Nephron progenitor cell (in vitro differentiated cells): ENCODE measurements around the gene DAPK1.

Source experiments
- DNase-seq: peaks from one replicate; pipeline ENCODE4 v3.0.0; 2021
- H3K27ac Mint-ChIP-seq: 2 replicates; pipeline ENCODE4 v1.8.0; 2021; ENCODE audit warnings: mild to moderate bottlenecking, moderate library complexity, mixed read lengths
- H3K27me3 Mint-ChIP-seq: 2 replicates; pipeline ENCODE4 v1.8.0; 2021; ENCODE audit warnings: mild to moderate bottlenecking, low read depth, mixed read lengths; ENCODE audit not compliant: poor library complexity
- H3K36me3 Mint-ChIP-seq: 2 replicates; pipeline ENCODE4 v1.8.0; 2021; ENCODE audit warnings: low read depth, mixed read lengths
- H3K4me1 Mint-ChIP-seq: 2 replicates; pipeline ENCODE4 v1.8.0; 2021; ENCODE audit warnings: mixed read lengths
- H3K4me3 Mint-ChIP-seq: 2 replicates; pipeline ENCODE4 v1.8.0; 2021; ENCODE audit warnings: mild to moderate bottlenecking, moderate library complexity, mixed read lengths
- H3K9me3 Mint-ChIP-seq: 2 replicates; pipeline ENCODE4 v1.8.0; 2021; ENCODE audit warnings: mild to moderate bottlenecking, moderate library complexity, mixed read lengths
- CTCF ChIP-seq: fragments of 200-600 bp; sonication (generic); IDR thresholded peaks from 2 replicates; pipeline ENCODE4 v1.5.0; 2021; ENCODE audit warnings: antibody characterized with exemption

The DAPK1 gene

GRCh38 chr9:87601595-87601994 lies 103.9 kb downstream of the DAPK1 start:
- Mint-ChIP-seq H3K4me1 (peaks cover 78% of the 10 kb centered on the region), H3K36me3 (peaks cover 17% of the 10 kb centered on the region), H3K4me3 (no peak overlapping the region), H3K27ac (no peak overlapping the region), H3K9me3 (no peaks in the 10 kb centered on the region), H3K27me3 (no peaks in the 10 kb centered on the region)
- DNase-seq, result no peak
- no peak for TF ChIP-seq CTCF

GRCh38 chr9:87602933-87603643 lies 105.4 kb downstream of the DAPK1 start:
- no peak overlapping the region for H3K4me3 Mint-ChIP-seq
- peaks cover 32% of the 10 kb centered on the region for H3K36me3 Mint-ChIP-seq
- H3K27ac Mint-ChIP-seq, result peak overlapping the region; percentile 93
- no peak for DNase-seq
- no peak for TF ChIP-seq CTCF
- H3K4me1 Mint-ChIP-seq, result peaks cover 78% of the 10 kb centered on the region
- no peaks in the 10 kb centered on the region for H3K9me3 Mint-ChIP-seq
- H3K27me3 Mint-ChIP-seq, result no peaks in the 10 kb centered on the region

GRCh38 chr9:87603854-87604490 lies 106.3 kb downstream of the DAPK1 start:
- peak overlapping the region; percentile 90 for H3K27ac Mint-ChIP-seq
- H3K4me1 Mint-ChIP-seq, result peaks cover 72% of the 10 kb centered on the region
- H3K9me3 Mint-ChIP-seq, result no peaks in the 10 kb centered on the region

GRCh38 chr9:87604886-87605588 lies 107.4 kb downstream of the DAPK1 start:
- no peak for TF ChIP-seq CTCF
- Mint-ChIP-seq H3K27ac (peak overlapping the region; percentile 24), H3K4me1 (peaks cover 66% of the 10 kb centered on the region), H3K4me3 (no peak overlapping the region), H3K27me3 (no peaks in the 10 kb centered on the region), H3K9me3 (no peaks in the 10 kb centered on the region), H3K36me3 (peaks cover 38% of the 10 kb centered on the region)
- DNase-seq, result no peak

More at GRCh38 chr9:87603854-87604490, 106.3 kb downstream of the DAPK1 start:
- no peak for TF ChIP-seq CTCF
- DNase-seq, result no peak
- Mint-ChIP-seq H3K36me3 (peaks cover 38% of the 10 kb centered on the region), H3K27me3 (no peaks in the 10 kb centered on the region), H3K4me3 (no peak overlapping the region)

GRCh38 chr9:87605676-87606075 lies 108.0 kb downstream of the DAPK1 start:
- no peak overlapping the region for H3K4me3 Mint-ChIP-seq
- H3K36me3 Mint-ChIP-seq, result peaks cover 39% of the 10 kb centered on the region
- H3K9me3 Mint-ChIP-seq, result no peaks in the 10 kb centered on the region
- DNase-seq, result no peak
- H3K27ac Mint-ChIP-seq, result no peak overlapping the region
- no peaks in the 10 kb centered on the region for H3K27me3 Mint-ChIP-seq
- TF ChIP-seq CTCF, result no peak
- peaks cover 59% of the 10 kb centered on the region for H3K4me1 Mint-ChIP-seq
